Measurements from ENCODE around the gene ARHGAP24.

DNA sequence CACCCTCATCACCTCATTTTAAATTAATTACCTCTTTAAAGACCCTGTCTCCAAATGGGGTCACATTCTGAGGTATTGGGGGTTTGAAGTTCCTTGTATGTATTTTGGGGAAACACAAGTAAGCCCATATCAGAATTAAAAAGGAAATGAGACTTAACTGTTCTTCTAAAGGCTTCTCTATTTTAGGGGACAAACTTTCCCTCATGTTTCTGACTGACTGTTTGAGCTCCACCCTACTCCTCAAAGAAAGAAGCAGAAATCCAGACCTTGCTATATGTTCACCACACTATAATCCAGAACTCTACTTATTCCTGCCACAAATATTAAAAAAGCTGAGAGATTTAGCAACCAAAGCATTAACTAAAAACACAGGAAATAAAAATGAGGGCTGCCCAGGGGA, 258.8 kb downstream of the ARHGAP24 start:
- TF ChIP-seq, protein P1, sequence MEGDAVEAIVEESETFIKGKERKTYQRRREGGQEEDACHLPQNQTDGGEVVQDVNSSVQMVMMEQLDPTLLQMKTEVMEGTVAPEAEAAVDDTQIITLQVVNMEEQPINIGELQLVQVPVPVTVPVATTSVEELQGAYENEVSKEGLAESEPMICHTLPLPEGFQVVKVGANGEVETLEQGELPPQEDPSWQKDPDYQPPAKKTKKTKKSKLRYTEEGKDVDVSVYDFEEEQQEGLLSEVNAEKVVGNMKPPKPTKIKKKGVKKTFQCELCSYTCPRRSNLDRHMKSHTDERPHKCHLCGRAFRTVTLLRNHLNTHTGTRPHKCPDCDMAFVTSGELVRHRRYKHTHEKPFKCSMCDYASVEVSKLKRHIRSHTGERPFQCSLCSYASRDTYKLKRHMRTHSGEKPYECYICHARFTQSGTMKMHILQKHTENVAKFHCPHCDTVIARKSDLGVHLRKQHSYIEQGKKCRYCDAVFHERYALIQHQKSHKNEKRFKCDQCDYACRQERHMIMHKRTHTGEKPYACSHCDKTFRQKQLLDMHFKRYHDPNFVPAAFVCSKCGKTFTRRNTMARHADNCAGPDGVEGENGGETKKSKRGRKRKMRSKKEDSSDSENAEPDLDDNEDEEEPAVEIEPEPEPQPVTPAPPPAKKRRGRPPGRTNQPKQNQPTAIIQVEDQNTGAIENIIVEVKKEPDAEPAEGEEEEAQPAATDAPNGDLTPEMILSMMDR (IDR thresholded peaks at IDR 0.05; ENCODE audit: low read length) = no peak
- no peak for TF ChIP-seq EZH2 (optimal IDR thresholded peaks at IDR 0.05; ENCODE audit: low read depth, low read length)

Data from MM.1S (cell line).